ENCODE measurements around the gene BACE2.

- no peak for TF ChIP-seq CTCF (IDR thresholded peaks at IDR 0.05; ENCODE audit: insufficient read depth, low read length)
- TF ChIP-seq POLR2AphosphoS5 (IDR thresholded peaks at IDR 0.05; ENCODE audit: low read depth), result no peak
- TF ChIP-seq REST (IDR thresholded peaks at IDR 0.05; ENCODE audit: insufficient replicate concordance, low read depth), result no peak
- no peak for TF ChIP-seq GABPA (IDR thresholded peaks at IDR 0.05; ENCODE audit: low read depth)
Measured at GRCh38 chr21:41321211-41321907, 153.4 kb downstream of the BACE2 start.
